ENCODE results near the gene CCNF. TPM values are rescaled to one million over a fixed set of nuclear protein-coding genes. Genes with fewer than 3 reads are reported as not detected.

Gene CCNF
- total RNA-seq, 1 donor from 2014 or later, result 1.4 TPM

Small RNA genes lying within 50 kb of the gene (microRNA-seq; reads per million reads assigned to microRNA genes)
- gene MIR6767, result not detected
- gene MIR6768, result not detected

Other genes with a start within 250 kb of the CCNF start
- gene CASKIN1, start 232.8 kb upstream of the CCNF start, total RNA-seq, result 5.3 TPM
- gene MLST8, start 224.0 kb upstream of the CCNF start, total RNA-seq, result 23.2 TPM
- gene BRICD5, start 218.6 kb upstream of the CCNF start, total RNA-seq, result 11.3 TPM
- gene PGP, start 214.6 kb upstream of the CCNF start, total RNA-seq, result 34.7 TPM
- 13.6 TPM for gene E4F1, start 205.9 kb upstream of the CCNF start, total RNA-seq
- gene DNASE1L2, start 193.0 kb upstream of the CCNF start, total RNA-seq, result 0.35 TPM
- gene ECI1, start 177.9 kb upstream of the CCNF start, total RNA-seq, result 215 TPM
- 109 TPM for gene RNPS1, start 161.3 kb upstream of the CCNF start, total RNA-seq
- 6.0 TPM for gene ABCA3, start 88.7 kb upstream of the CCNF start, total RNA-seq
- 1.0 TPM for gene TEDC2, start 30.7 kb downstream of the CCNF start, total RNA-seq
- gene NTN3, start 41.9 kb downstream of the CCNF start, total RNA-seq, result 0.19 TPM
- gene TBC1D24, start 45.7 kb downstream of the CCNF start, total RNA-seq, result 11.8 TPM
- gene ATP6V0C, start 84.5 kb downstream of the CCNF start, total RNA-seq, result 129 TPM
- 13.4 TPM for gene AMDHD2, start 90.9 kb downstream of the CCNF start, total RNA-seq
- not detected for gene CEMP1, start 102.0 kb downstream of the CCNF start, total RNA-seq
- 38.5 TPM for gene PDPK1, start 108.6 kb downstream of the CCNF start, total RNA-seq